H7 (cell line): Measurements from ENCODE around the gene ERC2. TPM values are rescaled to one million over a fixed set of nuclear protein-coding genes. Genes with fewer than 3 reads are reported as not detected.
"Not testable (repeated sequence)": the region's sequence is repeated elsewhere in the genome, so short reads cannot be mapped to it uniquely, and the experiment has no call there.

Source experiments
- DNase-seq: peaks from one replicate; pipeline ENCODE4 v3.0.0; 2012
- H3K27me3 ChIP-seq: 2 replicates; pipeline ENCODE4 v1.6.0; 2011; ENCODE audit warnings: mild to moderate bottlenecking, low read length; ENCODE audit not compliant: control insufficient read depth, insufficient read depth
- H3K36me3 ChIP-seq: replicated peaks from 2 replicates; pipeline ENCODE4 v1.5.1; 2011; ENCODE audit warnings: low read length; ENCODE audit not compliant: control insufficient read depth, insufficient read depth
- H3K4me3 ChIP-seq: 2 replicates; pipeline ENCODE4 v1.5.1; 2011; ENCODE audit warnings: low read depth, mild to moderate bottlenecking, control low read depth, low read length, moderate library complexity; ENCODE audit not compliant: insufficient read depth
- total RNA-seq: library from RNA; depleted of rRNA; stranded (reverse); fragments of >200 nt; shearing (Covaris generic); gene quantifications from 2 replicates; pipeline ENCODE4 v1.2.3, GENCODE V29; 2014

ERC2 gene
- total RNA-seq, 1 experiment from 2014 or later: 2.4 TPM

DNA sequence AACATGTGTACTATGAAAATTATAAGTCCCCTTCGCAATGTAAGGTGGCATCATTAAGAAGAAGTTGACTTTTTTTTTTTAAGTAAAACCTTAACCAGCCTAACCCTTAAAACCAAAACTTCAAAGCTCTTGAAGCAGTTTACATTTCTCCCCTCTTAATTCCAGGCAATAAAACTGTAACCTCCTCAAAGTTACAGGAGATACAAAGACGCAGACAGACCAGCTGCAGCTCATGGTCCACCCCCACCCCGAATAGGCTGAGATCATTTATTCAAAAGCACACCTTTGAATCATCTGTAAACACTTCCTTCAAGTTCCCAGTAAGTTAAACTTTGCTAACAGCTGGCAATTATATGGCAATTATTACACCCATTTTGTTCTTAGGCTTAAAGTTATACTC is 414.5 kb downstream of the ERC2 start:
- H3K4me3 ChIP-seq: no peak overlapping the region
- H3K27me3 ChIP-seq: no peaks in the 10 kb centered on the region
- H3K36me3 ChIP-seq: no peaks in the 10 kb centered on the region

GRCh38 chr3:56052188-56052587 is 416.1 kb downstream of the ERC2 start:
- no peak for DNase-seq
- H3K4me3 ChIP-seq: no peak overlapping the region
- no peaks in the 10 kb centered on the region for H3K36me3 ChIP-seq
- H3K27me3 ChIP-seq: no peaks in the 10 kb centered on the region

More for the DNA sequence above, 414.5 kb downstream of the ERC2 start:
- no peak for DNase-seq

- Histone ChIP-seq H3K4me3 (no peak overlapping the region), H3K36me3 (no peaks in the 10 kb centered on the region), H3K27me3 (no peaks in the 10 kb centered on the region)
- no peak for DNase-seq
Measured at GRCh38 chr3:56051052-56051451, 417.2 kb downstream of the ERC2 start.

- DNase-seq: no peak
- Histone ChIP-seq H3K27me3 (no peaks in the 10 kb centered on the region), H3K4me3 (no peak overlapping the region), H3K36me3 (no peaks in the 10 kb centered on the region)
Measured at GRCh38 chr3:56048946-56049345, 419.3 kb downstream of the ERC2 start.

DNA sequence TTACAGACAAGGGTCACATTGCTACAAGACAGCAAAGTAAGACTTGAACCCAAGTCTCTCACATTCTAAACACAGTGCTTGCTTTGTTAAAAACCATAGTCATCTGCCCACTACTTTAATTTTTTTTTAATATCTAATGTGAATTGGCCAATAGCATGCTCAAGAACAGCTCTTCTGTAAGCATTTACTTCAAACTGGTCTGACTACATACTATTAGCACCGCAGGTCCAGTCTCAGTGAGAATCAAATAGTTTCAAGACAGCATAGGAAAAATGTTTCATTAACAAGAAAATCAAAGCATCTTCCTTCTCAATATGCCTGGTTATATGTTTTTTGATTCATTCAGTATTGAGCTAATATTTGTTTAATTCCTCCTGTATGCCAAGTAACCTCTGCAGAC is 419.9 kb downstream of the ERC2 start:
- Histone ChIP-seq H3K36me3 (no peaks in the 10 kb centered on the region), H3K27me3 (no peaks in the 10 kb centered on the region), H3K4me3 (no peak overlapping the region)
- no peak for DNase-seq

DNA sequence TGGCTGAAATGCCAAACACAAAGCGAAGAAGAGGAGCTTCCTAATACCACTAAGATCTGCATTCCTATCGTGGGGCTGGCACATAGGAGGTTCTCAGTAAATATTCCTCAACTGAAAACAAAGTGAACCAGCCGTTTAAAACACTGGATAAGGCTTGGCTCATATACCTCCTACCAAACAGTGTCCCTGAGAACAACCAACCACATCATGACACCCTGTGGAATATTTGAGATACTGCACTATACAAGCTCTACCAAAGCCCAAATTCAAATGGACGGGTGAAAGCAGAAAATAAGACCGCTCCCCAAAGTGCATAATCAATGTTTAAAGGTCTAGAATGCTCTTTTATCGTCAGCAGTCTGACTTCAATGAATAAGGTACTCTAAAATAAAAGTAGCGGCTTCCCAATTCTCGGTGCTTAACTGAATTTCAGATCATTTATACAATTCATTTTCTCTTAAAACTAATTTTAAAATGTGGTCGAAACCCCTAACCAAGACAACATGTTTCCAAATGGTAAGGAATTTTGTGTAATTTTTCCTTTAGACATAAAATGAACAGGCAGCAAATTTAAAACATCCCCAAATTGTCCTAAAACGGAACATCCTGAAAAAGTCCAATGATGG is 425.8 kb downstream of the ERC2 start:
- peak; percentile 24 for DNase-seq
- no peaks in the 10 kb centered on the region for H3K36me3 ChIP-seq
- H3K4me3 ChIP-seq: no peak overlapping the region
- H3K27me3 ChIP-seq: no peaks in the 10 kb centered on the region

DNA sequence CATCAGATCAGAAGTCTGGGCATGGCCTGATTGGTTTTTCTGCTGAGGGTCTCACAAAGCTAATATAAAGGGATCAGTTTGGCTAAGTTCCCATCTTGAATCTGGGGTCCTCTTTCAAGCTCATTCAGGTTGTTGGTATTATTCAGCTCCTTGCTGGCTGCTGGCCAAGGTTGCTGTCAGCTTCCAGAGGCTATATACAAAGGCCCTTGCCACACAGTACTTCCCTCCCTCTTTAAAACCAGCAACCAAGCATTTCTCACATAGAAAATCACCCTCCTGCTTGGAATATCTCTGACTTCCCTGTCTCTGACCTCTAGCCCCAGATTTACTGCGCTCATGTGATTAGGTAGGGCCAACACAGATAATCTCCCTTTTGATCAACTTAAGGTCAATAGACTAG is 442.9 kb downstream of the ERC2 start:
- Histone ChIP-seq H3K27me3 (no peaks in the 10 kb centered on the region), H3K4me3 (no peak overlapping the region), H3K36me3 (no peaks in the 10 kb centered on the region)
- DNase-seq: no peak

DNA sequence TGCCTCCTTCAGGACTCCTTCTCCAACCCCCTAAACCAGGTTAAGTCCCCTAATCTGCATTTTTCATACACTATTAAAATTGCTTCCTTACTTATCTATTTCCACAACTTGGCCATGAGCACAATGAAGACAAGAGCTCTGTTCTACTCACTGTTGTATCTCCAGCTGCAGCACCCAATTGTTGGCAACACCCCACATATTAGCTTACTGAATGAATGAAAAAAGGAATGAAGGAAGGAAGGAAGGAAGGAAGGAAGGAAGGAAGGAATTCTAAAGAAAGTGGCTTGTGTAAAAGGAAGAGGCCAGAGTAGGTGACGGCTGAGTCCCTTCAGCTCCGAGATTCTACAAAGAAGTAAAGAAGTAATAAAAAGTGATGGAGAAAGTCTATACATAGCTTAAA is 444.7 kb downstream of the ERC2 start:
- no peak overlapping the region for H3K4me3 ChIP-seq
- no peaks in the 10 kb centered on the region for H3K27me3 ChIP-seq
- no peaks in the 10 kb centered on the region for H3K36me3 ChIP-seq
- no peak for DNase-seq

GRCh38 chr3:56022619-56023018 is 445.6 kb downstream of the ERC2 start:
- Histone ChIP-seq H3K36me3 (no peaks in the 10 kb centered on the region), H3K4me3 (no peak overlapping the region), H3K27me3 (no peaks in the 10 kb centered on the region)
- no peak for DNase-seq

- DNase-seq: no peak
- H3K27me3 ChIP-seq: no peaks in the 10 kb centered on the region
- H3K36me3 ChIP-seq: no peaks in the 10 kb centered on the region
- H3K4me3 ChIP-seq: no peak overlapping the region
Measured at GRCh38 chr3:56019490-56020146, 448.6 kb downstream of the ERC2 start.

DNA sequence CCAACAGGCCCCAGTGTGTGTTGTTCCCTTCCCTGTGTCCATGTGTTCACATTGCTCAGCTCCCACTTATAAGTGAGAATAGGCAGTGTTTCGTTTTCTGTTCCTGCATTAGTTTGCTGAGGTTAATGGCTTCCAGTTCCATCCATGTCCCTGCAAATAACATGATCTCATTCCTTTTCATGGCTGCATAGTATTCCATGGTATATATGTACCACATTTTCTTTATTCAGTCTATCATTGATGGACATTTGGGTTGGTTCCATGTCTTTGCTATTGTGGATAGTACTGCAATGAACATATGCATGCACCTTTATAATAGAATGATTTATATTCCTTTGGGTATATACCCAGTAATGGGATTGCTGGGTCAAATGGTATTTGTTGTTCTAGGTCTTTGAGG is 452.9 kb downstream of the ERC2 start:
- H3K4me3 ChIP-seq, H3K36me3 ChIP-seq, H3K27me3 ChIP-seq, DNase-seq: not testable (repeated sequence)

GRCh38 chr3:56012721-56013120 is 455.5 kb downstream of the ERC2 start:
- no peak for DNase-seq
- Histone ChIP-seq H3K27me3 (no peaks in the 10 kb centered on the region), H3K4me3 (no peak overlapping the region), H3K36me3 (no peaks in the 10 kb centered on the region)

GRCh38 chr3:56005196-56005805 is 463.0 kb downstream of the ERC2 start:
- Histone ChIP-seq H3K4me3 (no peak overlapping the region), H3K27me3 (no peaks in the 10 kb centered on the region), H3K36me3 (no peaks in the 10 kb centered on the region)
- no peak for DNase-seq

DNA sequence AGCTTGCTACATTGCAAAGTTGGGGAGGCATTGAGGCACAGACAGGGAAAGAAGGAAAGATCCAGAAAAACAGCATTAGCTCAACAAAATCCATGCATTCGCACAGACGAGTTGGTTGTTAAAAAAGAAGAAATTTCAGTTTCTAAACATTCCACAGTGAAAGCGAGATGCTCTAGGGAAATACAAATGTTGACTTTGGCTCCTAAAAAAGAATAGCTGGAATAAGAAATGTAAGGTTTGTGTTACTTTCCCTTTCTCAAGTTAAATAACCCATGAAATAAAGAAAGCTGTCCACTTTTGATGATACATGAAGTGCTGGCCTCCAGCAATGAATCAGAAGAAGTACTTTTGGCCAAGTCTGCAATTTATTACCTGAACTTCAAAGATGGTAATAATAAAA is 465.1 kb downstream of the ERC2 start:
- DNase-seq: no peak
- Histone ChIP-seq H3K4me3 (no peak overlapping the region), H3K36me3 (no peaks in the 10 kb centered on the region), H3K27me3 (no peaks in the 10 kb centered on the region)

DNA sequence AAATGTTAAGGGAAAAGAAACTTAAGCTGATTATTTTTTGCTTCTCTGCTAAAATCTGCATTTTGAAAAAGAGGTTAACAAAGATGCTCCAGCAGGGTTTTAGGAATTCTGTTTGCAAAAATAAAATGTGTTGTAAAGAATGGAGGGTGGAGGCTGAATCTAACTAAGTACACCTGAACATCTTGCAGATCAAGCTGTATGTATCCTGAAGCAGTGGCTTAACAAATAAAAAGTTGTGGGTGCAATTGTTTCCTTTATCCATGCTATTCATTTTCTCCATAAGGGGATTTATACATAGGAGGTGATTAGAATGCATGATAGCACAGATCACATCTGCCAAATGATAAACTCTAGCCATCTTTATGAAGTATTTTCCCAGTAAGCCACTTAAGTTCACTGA is 466.3 kb downstream of the ERC2 start:
- no peak overlapping the region for H3K4me3 ChIP-seq
- DNase-seq: no peak
- H3K27me3 ChIP-seq: no peaks in the 10 kb centered on the region
- no peaks in the 10 kb centered on the region for H3K36me3 ChIP-seq
